Activated naive CD4-positive, alpha-beta T cell treated with anti-CD3 and anti-CD28 coated beads, Interleukin-2, amount 50 U/mL, for 72 hours (primary cell): ENCODE measurements around the gene MBLAC1. TPM values are rescaled to one million over a fixed set of nuclear protein-coding genes. Genes with fewer than 3 reads are reported as not detected.

Source experiments
- ATAC-seq, 2 donors: fragments of 150-1000 bp; cut with Tn5 transposase; 2 replicates each; pipeline ENCODE4 v1.10.0; 2021; ENCODE audit warnings: mild to moderate bottlenecking in 2 of 2, moderate library complexity in 2 of 2
- DNase-seq, 2 donors: peaks; one replicate each; pipeline ENCODE4 v3.0.0; 2021 to 2022; ENCODE audit warnings: low spot score in 2 of 2
- H3K27ac Mint-ChIP-seq, 2 donors: one replicate each; pipeline ENCODE4 v1.8.0; 2022; ENCODE audit warnings: mild to moderate bottlenecking in 2 of 2, mixed read lengths in 2 of 2
- H3K36me3 Mint-ChIP-seq, 2 donors: one replicate each; pipeline ENCODE4 v1.8.0; 2022; ENCODE audit warnings: mixed read lengths in 2 of 2
- H3K9me3 Mint-ChIP-seq, 2 donors: one replicate each; pipeline ENCODE4 v1.8.0; 2022; ENCODE audit warnings: mixed read lengths in 2 of 2
- total RNA-seq, 2 donors: library from RNA; stranded (reverse); gene quantifications; one replicate each; pipeline ENCODE4 v1.2.3, GENCODE V29; 2022

The MBLAC1 gene
- total RNA-seq, 2 donors from 2014 or later, result 2.6 to 5.6 TPM

DNA sequence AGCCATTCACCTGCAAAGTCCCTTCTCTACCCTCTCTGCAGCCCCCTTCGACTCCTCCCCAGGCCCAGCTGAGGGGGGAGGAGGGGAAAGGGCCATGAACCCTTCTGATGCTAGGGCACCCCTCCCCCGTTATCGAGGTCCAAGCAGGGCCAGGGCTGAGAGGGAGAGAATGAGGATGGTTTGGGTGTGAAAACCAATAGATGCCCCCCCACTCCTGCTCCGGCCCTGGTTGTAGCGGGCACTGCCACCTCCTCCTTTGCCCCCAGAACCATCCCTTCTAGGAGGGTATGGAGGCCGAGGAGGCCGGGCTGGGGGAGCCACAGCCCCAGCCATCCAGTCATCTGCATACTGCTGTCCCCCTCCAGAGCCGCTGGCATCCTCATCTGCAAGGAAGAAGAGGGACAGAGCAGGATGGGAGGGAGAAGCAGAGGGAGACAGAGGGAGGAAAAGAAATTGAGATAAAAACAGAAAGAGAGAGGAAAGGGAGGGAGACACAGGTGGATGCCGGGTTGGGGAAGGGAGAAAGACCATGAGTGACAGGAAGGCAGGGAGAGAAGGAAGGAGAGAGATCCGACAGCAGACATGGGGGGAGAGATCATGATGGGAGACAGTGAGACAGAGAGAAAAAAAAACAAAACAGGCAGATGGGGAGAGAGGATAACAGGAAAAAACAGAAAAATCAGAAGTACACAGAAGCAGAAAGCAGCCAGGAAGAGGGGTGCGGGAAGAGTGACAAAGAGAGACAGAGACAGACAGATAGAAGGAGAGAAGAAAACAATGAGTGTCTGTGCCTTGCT is 43.5 kb downstream of the MBLAC1 start:
- DNase-seq (no peak), ATAC-seq (no peak)
- peak overlapping the region in 1 of 2 donors; percentile 17 for H3K27ac Mint-ChIP-seq
- H3K9me3 Mint-ChIP-seq, result no peaks in the 10 kb centered on the region
- H3K36me3 Mint-ChIP-seq, result no peaks in the 10 kb centered on the region

DNA sequence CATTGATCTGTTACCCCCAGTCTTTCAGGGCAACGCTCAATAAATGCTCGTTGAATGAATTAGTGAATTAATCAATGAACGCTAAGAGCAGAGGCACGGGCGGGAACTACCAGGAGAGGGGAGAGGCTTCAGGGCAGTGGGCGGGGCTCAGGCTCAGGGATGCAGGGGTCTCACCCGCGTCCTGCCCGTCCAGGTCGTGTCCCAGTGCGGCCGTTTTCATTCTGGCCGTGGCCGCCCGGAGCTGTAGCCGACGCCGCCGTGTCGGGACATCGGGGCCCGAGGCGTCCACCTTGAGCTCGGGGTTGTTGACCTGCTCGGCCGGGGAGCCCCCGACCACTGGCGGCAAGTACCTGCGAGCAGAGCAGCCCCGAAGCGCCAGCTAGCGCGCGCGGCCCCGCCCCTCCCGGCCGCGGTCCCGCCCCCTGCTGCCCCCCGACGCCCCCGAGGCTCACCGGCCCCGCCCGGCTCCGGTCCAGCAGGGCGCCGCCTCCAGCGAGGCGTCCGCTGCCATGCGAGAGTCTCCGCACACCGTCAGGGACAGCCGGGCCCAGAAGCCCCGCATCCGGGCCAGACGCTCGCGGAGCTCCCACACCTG is 44.4 kb downstream of the MBLAC1 start:
- Mint-ChIP-seq H3K9me3 (no peaks in the 10 kb centered on the region), H3K27ac (no peak overlapping the region), H3K36me3 (no peaks in the 10 kb centered on the region)
- ATAC-seq (peak; percentile 44 to 49), DNase-seq (peak in 1 of 2 donors; percentile 33)

DNA sequence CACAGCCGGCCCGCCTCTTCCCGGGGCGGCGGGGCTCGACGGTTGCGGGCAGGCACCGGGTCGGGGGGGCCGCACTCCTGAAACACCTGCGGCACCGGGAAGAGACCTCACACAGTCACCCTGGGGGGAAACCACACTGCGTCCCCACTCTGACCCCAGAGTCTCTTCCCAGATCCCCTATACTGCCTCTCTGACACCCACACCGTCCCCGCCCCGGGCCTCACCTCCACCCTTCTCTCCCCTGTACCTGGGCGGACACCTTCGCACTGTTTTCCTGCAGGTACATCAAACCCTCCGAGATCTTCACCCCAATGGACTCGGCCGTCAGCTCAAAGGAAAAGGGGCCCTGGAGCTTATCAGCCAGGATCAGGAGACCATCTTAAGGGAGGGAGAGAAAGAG is 45.1 kb downstream of the MBLAC1 start:
- DNase-seq (no peak), ATAC-seq (peak; percentile 9 to 24)
- Mint-ChIP-seq H3K9me3 (no peaks in the 10 kb centered on the region), H3K36me3 (no peaks in the 10 kb centered on the region), H3K27ac (no peak overlapping the region)

DNA sequence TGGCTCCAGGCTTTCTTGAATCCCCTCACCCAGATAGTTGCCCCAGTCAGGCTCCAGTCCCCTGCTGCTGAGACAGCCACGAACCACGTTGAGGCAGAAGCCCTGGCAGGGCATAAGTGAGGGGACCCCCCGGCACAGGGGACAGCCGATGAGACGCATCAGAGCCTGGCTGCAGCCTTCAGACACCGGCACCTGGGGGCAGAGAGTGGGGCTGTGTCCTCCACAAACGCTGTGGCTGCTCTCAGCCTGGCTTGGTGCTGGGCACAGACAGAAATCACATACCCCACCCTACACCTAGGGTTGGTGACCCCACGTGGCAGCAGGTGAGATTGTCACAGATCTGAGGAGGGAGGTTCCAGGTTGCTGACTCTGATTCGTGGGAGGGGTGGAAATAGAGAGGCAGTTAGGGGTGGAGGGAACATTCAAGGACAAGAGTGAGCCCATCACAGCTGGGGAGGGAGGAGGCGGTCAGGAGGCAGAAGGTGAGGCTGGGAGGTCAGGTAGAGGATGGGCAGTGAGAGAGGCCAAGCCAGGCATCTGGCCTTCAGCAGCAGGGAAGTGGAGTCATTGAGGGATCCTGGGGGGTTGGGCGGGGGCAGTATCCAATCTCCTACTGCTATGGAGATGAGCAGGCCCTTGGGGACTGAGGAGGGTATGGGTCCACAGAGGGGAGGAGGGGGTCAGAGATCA is 47.2 kb downstream of the MBLAC1 start:
- no peaks in the 10 kb centered on the region for H3K36me3 Mint-ChIP-seq
- DNase-seq (no peak), ATAC-seq (no peak)
- H3K9me3 Mint-ChIP-seq, result no peaks in the 10 kb centered on the region
- no peak overlapping the region for H3K27ac Mint-ChIP-seq

DNA sequence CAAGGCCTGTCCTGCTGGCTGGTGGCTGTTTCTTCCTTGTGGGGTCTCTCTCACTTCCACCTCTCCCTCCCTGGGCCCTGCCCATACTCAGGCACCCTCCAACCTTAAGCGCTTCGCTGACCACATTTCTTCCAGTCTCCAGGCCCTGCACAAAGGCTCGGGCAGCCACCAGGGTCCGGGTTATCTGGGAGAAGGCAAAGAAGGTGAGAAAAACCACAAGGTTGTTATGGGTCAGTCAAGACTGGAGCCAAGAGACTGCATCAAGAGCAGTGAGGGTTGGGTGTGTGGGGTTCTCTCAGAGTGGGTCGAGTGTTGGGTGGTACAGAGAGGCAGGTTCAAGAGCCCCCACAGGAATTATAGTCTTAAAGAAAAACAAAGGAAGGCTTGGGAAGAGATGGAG is 47.8 kb downstream of the MBLAC1 start:
- DNase-seq (no peak), ATAC-seq (no peak)
- no peaks in the 10 kb centered on the region for H3K36me3 Mint-ChIP-seq
- H3K27ac Mint-ChIP-seq, result peak overlapping the region in 1 of 2 donors; percentile 20
- no peaks in the 10 kb centered on the region for H3K9me3 Mint-ChIP-seq

DNA sequence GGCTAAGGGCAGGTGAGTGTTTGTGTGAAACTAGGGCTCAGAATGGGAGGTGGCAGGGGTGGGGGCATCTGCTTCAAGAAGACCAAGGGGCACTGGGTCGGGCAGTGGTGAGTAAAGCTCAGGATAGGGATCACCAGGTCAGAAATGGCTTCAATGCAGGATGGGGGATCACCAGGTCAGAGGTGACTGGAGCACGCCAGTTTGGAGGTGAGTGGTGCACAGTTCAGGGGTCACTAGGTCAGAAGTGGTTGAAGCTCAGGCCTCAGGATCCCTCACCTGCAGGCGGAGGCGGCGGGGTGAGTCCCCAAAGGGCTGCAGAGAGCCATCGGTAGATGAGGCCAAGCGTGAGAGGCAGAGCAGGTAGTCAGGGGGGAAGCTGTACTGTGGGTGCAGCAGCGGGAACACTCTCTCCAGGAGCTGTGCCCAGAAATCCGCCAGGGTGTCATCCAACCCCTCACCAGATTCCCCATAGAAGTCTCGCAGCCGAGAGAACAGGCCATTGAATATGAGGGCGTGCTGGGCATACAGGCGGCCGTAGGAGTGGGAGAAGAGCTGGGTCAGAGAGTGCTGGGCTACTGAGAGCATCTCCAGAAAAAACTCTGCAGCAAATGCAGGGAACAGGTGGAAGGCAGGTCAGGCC is 48.6 kb downstream of the MBLAC1 start:
- H3K9me3 Mint-ChIP-seq, result peaks cover 0 to 2% of the 10 kb centered on the region in 2 donors
- no peak for ATAC-seq
- no peak for DNase-seq
- H3K36me3 Mint-ChIP-seq, result peaks cover 0 to 4% of the 10 kb centered on the region in 2 donors
- H3K27ac Mint-ChIP-seq, result peak overlapping the region in 1 of 2 donors; percentile 20

DNA sequence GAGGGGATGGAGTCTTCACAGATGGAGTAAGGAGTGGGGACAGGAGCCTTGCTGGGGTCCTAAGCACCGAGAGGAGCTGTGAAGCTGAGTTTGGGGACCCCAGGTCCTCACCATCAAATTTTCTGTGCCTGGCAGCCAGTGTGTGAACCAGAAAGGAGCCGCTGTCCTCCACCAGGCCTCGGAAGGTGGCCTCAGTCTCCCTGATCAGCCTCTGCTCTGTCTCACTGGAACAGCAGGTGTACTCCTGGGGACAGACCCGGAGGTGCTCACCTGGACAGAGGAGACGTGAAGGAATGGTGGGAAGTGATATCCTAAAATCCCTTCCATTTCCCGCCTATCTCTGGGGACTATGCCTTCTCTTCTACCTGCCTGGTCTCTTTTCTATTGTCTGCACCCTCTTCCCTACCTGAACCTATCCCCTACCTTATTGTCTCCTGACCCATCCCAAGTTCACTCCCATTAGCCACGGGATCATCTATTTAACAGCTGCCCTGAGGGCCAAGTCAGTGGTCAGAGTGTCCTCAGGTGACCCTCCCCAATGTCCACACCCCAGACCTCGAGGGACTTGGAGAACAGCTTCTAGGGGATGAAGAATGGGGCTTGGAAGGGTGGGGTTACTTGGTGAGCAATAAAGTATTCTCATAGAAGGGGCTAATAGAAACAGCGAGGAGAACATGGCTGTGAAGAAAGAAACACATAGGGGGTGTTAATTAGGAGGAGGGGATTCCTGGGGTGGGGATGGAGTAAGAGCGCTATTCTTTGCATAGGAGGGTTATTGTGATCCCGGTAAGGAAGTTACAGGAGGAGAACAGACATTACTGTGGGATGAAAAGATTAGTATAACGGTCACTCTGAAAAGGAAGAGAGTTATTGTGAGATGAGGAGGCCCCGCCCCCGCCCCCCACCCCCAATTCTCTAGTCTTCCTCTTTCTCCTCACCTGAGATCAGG is 49.6 kb downstream of the MBLAC1 start:
- DNase-seq, result no peak
- ATAC-seq, result no peak
- Mint-ChIP-seq H3K36me3 (peaks cover 0 to 7% of the 10 kb centered on the region in 2 donors), H3K9me3 (peaks cover 0 to 4% of the 10 kb centered on the region in 2 donors), H3K27ac (peak overlapping the region in 1 of 2 donors; percentile 75)

DNA sequence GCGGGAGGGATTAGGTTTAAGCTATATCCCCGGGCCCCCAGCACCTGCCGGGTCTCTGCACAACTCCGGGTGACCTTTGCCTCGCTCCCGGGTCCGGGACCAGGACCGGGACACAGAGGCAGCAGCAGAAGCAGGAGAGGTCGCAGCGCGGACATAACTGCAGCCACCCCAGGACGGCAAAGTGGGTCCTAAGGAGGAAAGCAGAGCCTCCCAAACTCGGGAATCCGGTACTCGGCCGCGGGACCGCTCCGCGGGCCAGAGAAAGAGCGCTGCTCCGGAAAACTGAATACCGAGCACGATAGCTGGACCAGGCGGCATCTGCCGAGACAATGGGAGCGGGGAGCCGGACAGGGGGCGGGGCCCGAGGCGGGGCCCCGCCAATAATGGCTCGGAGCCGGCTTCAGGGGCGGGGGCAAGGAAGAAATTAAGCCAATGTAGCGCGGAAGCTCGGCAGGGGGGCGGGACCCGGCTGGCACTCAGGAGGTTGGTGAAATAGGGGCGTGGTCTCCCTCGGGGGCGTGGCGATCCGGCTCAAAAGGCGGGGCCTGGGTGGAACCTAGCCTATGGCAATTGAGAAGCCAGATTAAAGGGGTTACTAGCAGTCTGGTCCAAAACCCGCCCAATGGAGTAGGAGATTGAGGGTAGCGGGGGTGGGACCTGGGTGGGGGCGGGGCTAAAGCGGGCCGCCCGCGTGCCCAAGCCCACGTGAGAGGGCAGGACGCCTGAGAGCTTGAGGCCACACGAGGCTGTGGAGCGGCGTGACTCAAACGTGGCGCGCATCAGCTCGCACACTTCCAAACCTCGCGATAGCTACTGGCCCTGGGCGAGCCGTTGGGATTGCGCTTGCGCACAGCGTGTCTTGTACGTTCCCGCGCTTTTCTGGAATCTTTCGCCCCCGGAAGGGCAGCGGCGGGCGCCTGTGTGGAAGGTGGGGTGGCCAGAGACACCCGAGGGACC is 50.6 kb downstream of the MBLAC1 start, which contains the start of the genes GPC2 and STAG3:
Gene GPC2, minus strand, starts transcription at position 337 of the 957 bp plus-strand sequence. Its CDS starts 182 bp downstream, at position 155.
Gene STAG3, plus strand, starts transcription at position 874 of the 957 bp plus-strand sequence. CDS start 2,639 bp downstream, outside the sequence.
- H3K27ac Mint-ChIP-seq, result peak within 1 kb of the TSS in 1 of 2 donors; percentile 75
- DNase-seq, result peak; percentile 96 to 99
- peaks cover 0 to 7% of the 10 kb centered on the region in 2 donors for H3K36me3 Mint-ChIP-seq
- H3K9me3 Mint-ChIP-seq, result peaks cover 0 to 4% of the 10 kb centered on the region in 2 donors
- ATAC-seq, result peak; percentile 87 to 93

Other genes with a start within 250 kb of the MBLAC1 start
- under 1 TPM in 1 of 2 donors, not detected in 1; 0.31 TPM for gene OR2AE1, start 249.9 kb upstream of the MBLAC1 start, total RNA-seq
- 10 to 100 TPM; 25.8 to 28.3 TPM for gene TRIM4, start 207.4 kb upstream of the MBLAC1 start, total RNA-seq
- under 1 TPM; 0.68 to 0.89 TPM for gene GJC3, start 197.3 kb upstream of the MBLAC1 start, total RNA-seq
- under 1 TPM in 1 of 2 donors, not detected in 1; 0.43 TPM for gene AZGP1, start 150.9 kb upstream of the MBLAC1 start, total RNA-seq
- gene ZKSCAN1, start 111.4 kb upstream of the MBLAC1 start, total RNA-seq, result 10 to 100 TPM; 52.2 to 67.1 TPM
- gene ZSCAN21, start 77.2 kb upstream of the MBLAC1 start, total RNA-seq, result 1 to 10 TPM; 3.8 to 7.1 TPM
- gene ZNF3, start 45.2 kb upstream of the MBLAC1 start, total RNA-seq, result 10 to 100 TPM; 13.8 to 16.2 TPM
- 100 to 1,000 TPM in 1 of 2 donors, 10 to 100 TPM in 1; 84.6 to 107 TPM for gene COPS6, start 38.0 kb upstream of the MBLAC1 start, total RNA-seq
- gene MCM7, start 25.6 kb upstream of the MBLAC1 start, total RNA-seq, result 100 to 1,000 TPM; 291 to 375 TPM
- 10 to 100 TPM in 1 of 2 donors, 1 to 10 TPM in 1; 8.4 to 13.6 TPM for gene AP4M1, start 25.3 kb upstream of the MBLAC1 start, total RNA-seq
- 10 to 100 TPM; 52.7 to 57.6 TPM for gene TAF6, start 7.6 kb upstream of the MBLAC1 start, total RNA-seq
- gene CNPY4, start 7.3 kb upstream of the MBLAC1 start, total RNA-seq, result 10 to 100 TPM; 16.4 to 20.9 TPM
- 100 to 1,000 TPM; 147 to 153 TPM for gene LAMTOR4, start 22.0 kb downstream of the MBLAC1 start, total RNA-seq
- gene TRAPPC14, start 31.8 kb downstream of the MBLAC1 start, total RNA-seq, result 10 to 100 TPM; 17.1 to 32.8 TPM
- gene GAL3ST4, start 41.6 kb downstream of the MBLAC1 start, total RNA-seq, result 10 to 100 TPM in 1 of 2 donors, 1 to 10 TPM in 1; 7.7 to 12.5 TPM
- gene GPC2, start 50.4 kb downstream of the MBLAC1 start, total RNA-seq, result 10 to 100 TPM in 1 of 2 donors, 1 to 10 TPM in 1; 7.0 to 18.9 TPM
- gene STAG3, start 51.0 kb downstream of the MBLAC1 start, total RNA-seq, result 10 to 100 TPM; 33.3 to 54.2 TPM
- 10 to 100 TPM; 20.8 to 30.6 TPM for gene PVRIG, start 93.0 kb downstream of the MBLAC1 start, total RNA-seq
- not detected for gene SPDYE3, start 180.7 kb downstream of the MBLAC1 start, total RNA-seq
- 100 to 1,000 TPM in 1 of 2 donors, 10 to 100 TPM in 1; 41.0 to 103 TPM for gene PILRB, start 231.2 kb downstream of the MBLAC1 start, total RNA-seq
- 10 to 100 TPM in 1 of 2 donors, under 1 TPM in 1; 0.84 to 11.5 TPM for gene PILRA, start 246.5 kb downstream of the MBLAC1 start, total RNA-seq